HCT116 (cell line): ENCODE data around the gene DNASE1L3. TPM values are rescaled to one million over a fixed set of nuclear protein-coding genes. Genes with fewer than 3 reads are reported as not detected.

Experiments used
- ATAC-seq: fragments of 200-7000 bp; cut with Tn5 transposase; 2 replicates; pipeline ENCODE4 v1.9.1; 2020; ENCODE audit warnings: mild to moderate bottlenecking, moderate library complexity
- BruUV-seq: library from RNA; stranded (reverse); fragments of 400-500 nt; replicated peaks from 2 replicates; lab custom pipeline; 2021; lab: Mats Ljungman, UMichigan
- CTCF ChIA-PET: fragments of 300-600 bp; sonication (Branson Sonifier 250); formaldehyde crosslinking; loops from one replicate; lab custom pipeline; 2021; ENCODE audit warnings: antibody characterized with exemption; lab: Charles Lee
- POLR2A ChIA-PET: fragments of 300-600, 350-600 bp; sonication (Branson Sonifier 250); formaldehyde crosslinking; loops from one replicate; lab custom pipeline; 2021; ENCODE audit warnings: antibody characterized with exemption; lab: Charles Lee
- RAD21 ChIA-PET, 2 experiments: fragments of 300-600 bp; sonication (Branson Sonifier 250); formaldehyde crosslinking; loops; one replicate each; lab custom pipeline; 2023; ENCODE audit warnings: low total read pairs in 2 of 2; ENCODE audit not compliant: uncharacterized antibody in 2 of 2, unreplicated experiment in 2 of 2, low non-redundant PET in 1 of 2; lab: Charles Lee
- DNase-seq: peaks from one replicate; pipeline ENCODE4 v3.0.0-alpha.2; 2010; ENCODE audit warnings: low read depth, low spot score
- H2AFZ ChIP-seq: fragments of 200-600 bp; shearing (Covaris generic), sonication (generic); 2 replicates; pipeline ENCODE4 v1.6.1; 2017; ENCODE audit warnings: low read depth, mixed run types, mixed read lengths, antibody characterized with exemption, low read length; ENCODE audit not compliant: poor library complexity, severe bottlenecking
- H3K27ac ChIP-seq: 2 replicates; pipeline ENCODE4 v1.5.1; 2012; ENCODE audit warnings: low read depth, low read length
- H3K27me3 ChIP-seq: fragments of 200-600 bp; sonication (generic); 2 replicates; pipeline ENCODE4 v1.6.1; 2016; ENCODE audit warnings: mixed run types, low read length, mixed read lengths; ENCODE audit not compliant: insufficient read depth
- H3K36me3 ChIP-seq, 2 experiments: fragments of 200-500 bp in 1 of 2; fragments of 200-600 bp in 1 of 2; sonication (Bioruptor generic) in 1 of 2; sonication (generic) in 1 of 2; 2 replicates each; pipeline versions ENCODE4 v1.5.1 to v1.6.1; 2014 to 2016; ENCODE audit warnings: low read length in 2 of 2, inconsistent platforms in 1 of 2, mixed read lengths in 1 of 2, mixed run types in 1 of 2; ENCODE audit not compliant: insufficient read depth in 2 of 2, control insufficient read depth in 1 of 2
- H3K4me1 ChIP-seq, 2 experiments: fragments of 200-600 bp in 1 of 2; sonication (generic) in 1 of 2; 2 replicates each; pipeline versions ENCODE4 v1.5.1 to v1.6.1; 2012 to 2017; ENCODE audit warnings: low read length in 2 of 2, inconsistent platforms in 1 of 2, mild to moderate bottlenecking in 1 of 2, mixed read lengths in 1 of 2, mixed run types in 1 of 2, moderate library complexity in 1 of 2; ENCODE audit not compliant: insufficient read depth in 2 of 2, control insufficient read depth in 1 of 2
- H3K4me2 ChIP-seq: fragments of 200-600 bp; sonication (generic); 2 replicates; pipeline ENCODE4 v1.6.1; 2017; ENCODE audit warnings: mixed run types, low read length, mixed read lengths
- H3K4me3 ChIP-seq, 2 experiments: fragments of 200-600 bp in 1 of 2; sonication (generic) in 1 of 2; replicated peaks in 1 of 2; 2 replicates each; pipeline ENCODE4 v1.5.1; 2011 to 2016; ENCODE audit warnings: low read length in 2 of 2, control low read depth in 1 of 2, low read depth in 1 of 2, mild to moderate bottlenecking in 1 of 2, mixed read lengths in 1 of 2, mixed run types in 1 of 2
- H3K79me2 ChIP-seq: fragments of 200-600 bp; sonication (generic); 2 replicates; pipeline ENCODE4 v1.6.1; 2017; ENCODE audit warnings: mild to moderate bottlenecking, mixed run types, low read length, moderate library complexity, mixed read lengths; ENCODE audit not compliant: insufficient read depth
- H3K9ac ChIP-seq: fragments of 200-600 bp; sonication (generic); 2 replicates; pipeline ENCODE4 v1.6.1; 2016; ENCODE audit warnings: low read length, mixed read lengths
- H3K9me2 ChIP-seq: fragments of 200-600 bp; sonication (generic), shearing (Covaris generic); 2 replicates; pipeline ENCODE4 v1.6.1; 2017; ENCODE audit warnings: mixed run types, mild to moderate bottlenecking, moderate library complexity; ENCODE audit not compliant: insufficient read depth
- H3K9me3 ChIP-seq, 2 experiments: fragments of 200-500 bp in 1 of 2; fragments of 200-600 bp in 1 of 2; sonication (Bioruptor generic) in 1 of 2; sonication (generic) in 1 of 2; 2 replicates each; pipeline ENCODE4 v1.6.1; 2014 to 2017; ENCODE audit warnings: low read length in 2 of 2, mixed read lengths in 2 of 2, inconsistent platforms in 1 of 2, low read depth in 1 of 2, mild to moderate bottlenecking in 1 of 2, mixed run types in 1 of 2, moderate library complexity in 1 of 2; ENCODE audit not compliant: control insufficient read depth in 1 of 2, insufficient read depth in 1 of 2
- H4K20me1 ChIP-seq: fragments of 200-600 bp; sonication (generic), shearing (Covaris generic); 2 replicates; pipeline ENCODE4 v1.6.1; 2017; ENCODE audit warnings: mixed run types, mild to moderate bottlenecking, moderate library complexity; ENCODE audit not compliant: insufficient read depth
- EGR1 ChIP-seq: IDR thresholded peaks from 2 replicates; pipeline ENCODE4 v1.6.1; 2012; ENCODE audit warnings: low read depth
- EZH2 ChIP-seq: fragments of 200-600 bp; sonication (generic); IDR thresholded peaks from 2 replicates; pipeline ENCODE4 v1.6.1; 2017; ENCODE audit warnings: antibody characterized with exemption, mixed run types
- MAX ChIP-seq: IDR thresholded peaks from 2 replicates; pipeline ENCODE4 v1.6.1; 2012
- POLR2A ChIP-seq: IDR thresholded peaks from 2 replicates; pipeline ENCODE4 v1.7.0; 2011; ENCODE audit warnings: borderline replicate concordance; ENCODE audit not compliant: insufficient read depth, insufficient read length; ENCODE audit errors: extremely low read depth
- POLR2AphosphoS5 ChIP-seq: IDR thresholded peaks from 2 replicates; pipeline ENCODE4 v1.6.1; 2011; ENCODE audit warnings: mild to moderate bottlenecking, low read depth, low read length, moderate library complexity
- RAD21 ChIP-seq: IDR thresholded peaks from 2 replicates; pipeline ENCODE4 v1.6.1; 2012; ENCODE audit warnings: low read depth, mild to moderate bottlenecking
- REST ChIP-seq: IDR thresholded peaks from 2 replicates; pipeline ENCODE4 v1.6.1; 2012; ENCODE audit warnings: low read depth
- SIN3A ChIP-seq: IDR thresholded peaks from 2 replicates; pipeline ENCODE4 v1.6.1; 2012; ENCODE audit warnings: low read depth
- SP1 ChIP-seq: IDR thresholded peaks from 2 replicates; pipeline ENCODE4 v1.6.1; 2012; ENCODE audit warnings: low read depth
- SRF ChIP-seq: IDR thresholded peaks from 2 replicates; pipeline ENCODE4 v1.6.1; 2012; ENCODE audit warnings: low read depth
- ZFX ChIP-seq: fragments of 450-650 bp; IDR thresholded peaks from 2 replicates; pipeline ENCODE4 v1.6.1; 2017
- ZNF274 ChIP-seq: fragments of 200-500 bp; sonication (Bioruptor generic); IDR thresholded peaks from 2 replicates; pipeline ENCODE4 v1.6.1; 2014; ENCODE audit warnings: mild to moderate bottlenecking, low read depth, low read length, inconsistent platforms
- intact Hi-C: fragments of 100-400 bp; cut with micrococcal nuclease; formaldehyde crosslinking; loops from 2 replicates; pipeline ENCODE4 v1.10.0; 2022
- total RNA-seq: library from RNA; stranded (reverse); gene quantifications from one replicate; pipeline ENCODE4 v1.2.1, GENCODE V29; 2021; ENCODE audit not compliant: unreplicated experiment
- TF ChIP-seq, protein P1 (sequence below): IDR thresholded peaks from 2 replicates; pipeline ENCODE4 v1.6.1; 2011; ENCODE audit warnings: mild to moderate bottlenecking, low read length, moderate library complexity; ENCODE audit not compliant: insufficient replicate concordance; ENCODE audit errors: extremely low read depth

The DNASE1L3 gene
- total RNA-seq, 1 experiment from 2014 or later: not detected

DNA sequence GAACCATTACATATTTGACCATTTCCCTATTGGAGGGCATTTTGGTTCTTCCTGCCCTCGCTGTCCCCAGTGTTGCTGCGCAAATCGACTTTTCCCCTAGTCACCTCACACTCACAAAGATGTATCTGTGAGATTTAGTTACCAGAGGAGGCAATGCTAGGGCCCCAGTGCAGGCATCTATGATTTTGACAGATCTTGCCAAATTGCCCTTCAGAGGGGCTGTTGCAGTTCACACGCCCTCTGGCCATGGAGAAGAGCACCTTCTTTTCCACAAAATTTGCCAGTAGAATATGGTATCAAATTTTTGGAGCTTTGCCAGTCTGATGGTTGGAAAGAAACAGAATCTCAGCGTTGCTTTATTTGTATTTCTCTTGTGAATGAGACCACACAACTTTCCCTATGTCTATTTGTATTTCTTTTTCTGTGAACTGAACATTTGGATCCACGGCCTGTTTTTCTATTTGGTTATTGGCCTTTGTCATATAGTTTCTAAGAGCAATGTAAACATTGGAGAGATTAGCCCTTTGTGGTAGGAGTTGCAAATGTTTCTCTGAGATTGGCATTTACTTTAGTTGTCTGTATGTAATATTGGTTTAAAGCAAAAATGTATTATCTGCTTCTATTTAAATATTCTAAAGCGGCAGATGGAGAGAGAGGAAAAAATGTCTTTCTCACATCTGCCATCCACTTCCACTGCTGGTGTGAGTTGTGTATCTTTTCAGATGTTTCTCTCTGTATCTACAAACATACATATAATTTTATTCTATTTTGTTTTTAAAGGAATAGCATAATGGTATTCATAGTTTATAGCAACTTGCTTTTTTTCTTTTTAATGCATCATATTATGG is 66.1 kb downstream of the DNASE1L3 start:
- H4K20me1 ChIP-seq: no peaks in the 10 kb centered on the region

DNA sequence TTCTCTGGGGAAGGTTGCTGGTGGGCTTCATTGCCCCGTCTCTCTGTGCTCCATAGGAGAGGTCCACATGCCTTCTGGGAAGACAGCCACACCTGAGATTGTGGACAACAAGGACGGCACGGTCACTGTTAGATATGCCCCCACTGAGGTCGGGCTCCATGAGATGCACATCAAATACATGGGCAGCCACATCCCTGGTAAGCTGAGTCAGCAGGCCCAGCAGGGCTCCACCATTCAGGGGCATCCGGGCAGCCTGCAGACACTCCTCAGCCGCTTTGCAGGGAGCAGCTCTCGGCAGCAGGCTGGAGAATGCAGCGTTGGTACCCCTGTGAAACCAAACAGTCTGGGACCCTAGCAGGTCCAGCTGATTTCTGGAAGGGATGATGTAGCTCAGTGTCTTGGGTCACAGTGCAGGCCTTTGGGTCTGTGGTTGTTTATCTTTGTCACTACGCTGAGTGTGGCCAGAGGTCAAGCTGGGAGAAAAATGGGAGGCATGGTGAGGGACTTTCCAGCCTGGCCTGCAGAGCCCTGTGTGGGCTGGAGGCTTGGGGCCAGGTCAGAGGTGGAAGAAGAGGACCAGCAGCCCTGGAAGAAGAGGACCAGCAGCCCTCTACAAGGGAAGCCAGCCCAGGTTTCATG is 67.2 kb downstream of the DNASE1L3 start:
- no peak for ATAC-seq
- ChIA-PET POLR2A (no interaction called here), CTCF (no interaction called here), RAD21 (no interaction called here)
- BruUV-seq: no TSS peak
- H3K9me3 ChIP-seq: no peaks in the 10 kb centered on the region
- no peaks in the 10 kb centered on the region for H3K27me3 ChIP-seq
- H2AFZ ChIP-seq: no peak overlapping the region
- no peak for DNase-seq
- no peak overlapping the region for H3K4me2 ChIP-seq
- H3K9me2 ChIP-seq: no peaks in the 10 kb centered on the region
- H3K9ac ChIP-seq: no peak overlapping the region
- H3K4me1 ChIP-seq: no peaks in the 10 kb centered on the region
- no peaks in the 10 kb centered on the region for H3K79me2 ChIP-seq
- no peak overlapping the region for H3K27ac ChIP-seq
- intact Hi-C loops: no loop called here
- no peak overlapping the region for H3K4me3 ChIP-seq
- H4K20me1 ChIP-seq: no peaks in the 10 kb centered on the region
- H3K36me3 ChIP-seq: peaks cover 14 to 45% of the 10 kb centered on the region in 2 experiments; a peak in 2 of 4 replicates
- TF ChIP-seq, protein P1, sequence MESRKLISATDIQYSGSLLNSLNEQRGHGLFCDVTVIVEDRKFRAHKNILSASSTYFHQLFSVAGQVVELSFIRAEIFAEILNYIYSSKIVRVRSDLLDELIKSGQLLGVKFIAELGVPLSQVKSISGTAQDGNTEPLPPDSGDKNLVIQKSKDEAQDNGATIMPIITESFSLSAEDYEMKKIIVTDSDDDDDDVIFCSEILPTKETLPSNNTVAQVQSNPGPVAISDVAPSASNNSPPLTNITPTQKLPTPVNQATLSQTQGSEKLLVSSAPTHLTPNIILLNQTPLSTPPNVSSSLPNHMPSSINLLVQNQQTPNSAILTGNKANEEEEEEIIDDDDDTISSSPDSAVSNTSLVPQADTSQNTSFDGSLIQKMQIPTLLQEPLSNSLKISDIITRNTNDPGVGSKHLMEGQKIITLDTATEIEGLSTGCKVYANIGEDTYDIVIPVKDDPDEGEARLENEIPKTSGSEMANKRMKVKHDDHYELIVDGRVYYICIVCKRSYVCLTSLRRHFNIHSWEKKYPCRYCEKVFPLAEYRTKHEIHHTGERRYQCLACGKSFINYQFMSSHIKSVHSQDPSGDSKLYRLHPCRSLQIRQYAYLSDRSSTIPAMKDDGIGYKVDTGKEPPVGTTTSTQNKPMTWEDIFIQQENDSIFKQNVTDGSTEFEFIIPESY: no peak
- TF ChIP-seq EGR1 (no peak), ZFX (no peak), POLR2AphosphoS5 (no peak), EZH2 (no peak), REST (no peak), SP1 (no peak), ZNF274 (no peak), MAX (no peak), SIN3A (no peak), POLR2A (no peak), SRF (no peak)

More for the DNA sequence above, 66.1 kb downstream of the DNASE1L3 start:
- DNase-seq: no peak
- TF ChIP-seq RAD21 (no peak), POLR2A (no peak)
- Histone ChIP-seq H3K9ac (no peak overlapping the region), H3K27ac (no peak overlapping the region), H3K36me3 (peaks cover 22 to 45% of the 10 kb centered on the region in 2 experiments), H3K9me3 (no peaks in the 10 kb centered on the region), H3K4me1 (no peaks in the 10 kb centered on the region), H3K4me2 (no peak overlapping the region), H3K9me2 (no peaks in the 10 kb centered on the region), H3K27me3 (no peaks in the 10 kb centered on the region), H3K4me3 (no peak overlapping the region), H2AFZ (no peak overlapping the region), H3K79me2 (no peaks in the 10 kb centered on the region)
- POLR2A ChIA-PET: no interaction called here
- intact Hi-C loops: no loop called here
- RAD21 ChIA-PET: no interaction called here
- no TSS peak for BruUV-seq
- no peak for ATAC-seq
- CTCF ChIA-PET: no interaction called here
